NCI-H1092 (cell line): ENCODE measurements around the gene ZNF70.

Source experiments
- DNase-seq: peaks from one replicate; lab custom pipeline; 2025; lab: John Stamatoyannopoulos, UW

The ZNF70 gene

GRCh38 chr22:23779083-23779482, 28.2 kb upstream of the ZNF70 start:
- DNase-seq = no peak

DNA sequence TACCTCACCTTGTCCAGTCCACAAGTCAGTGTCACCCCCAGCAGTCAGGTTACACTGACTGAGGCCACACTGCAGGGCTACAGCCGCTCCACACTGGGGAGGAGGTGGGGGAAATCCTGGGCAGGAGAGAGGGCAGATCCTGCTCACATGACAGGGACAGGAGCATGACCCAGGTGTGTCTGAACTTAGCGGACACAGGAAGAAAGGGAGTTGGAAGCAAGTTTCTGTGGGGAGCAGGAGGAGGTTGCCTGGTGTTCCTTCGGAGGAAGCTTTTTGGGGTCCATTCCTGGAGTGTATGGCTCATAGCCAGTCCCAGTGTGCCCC, 27.6 kb upstream of the ZNF70 start:
- no peak for DNase-seq

DNA sequence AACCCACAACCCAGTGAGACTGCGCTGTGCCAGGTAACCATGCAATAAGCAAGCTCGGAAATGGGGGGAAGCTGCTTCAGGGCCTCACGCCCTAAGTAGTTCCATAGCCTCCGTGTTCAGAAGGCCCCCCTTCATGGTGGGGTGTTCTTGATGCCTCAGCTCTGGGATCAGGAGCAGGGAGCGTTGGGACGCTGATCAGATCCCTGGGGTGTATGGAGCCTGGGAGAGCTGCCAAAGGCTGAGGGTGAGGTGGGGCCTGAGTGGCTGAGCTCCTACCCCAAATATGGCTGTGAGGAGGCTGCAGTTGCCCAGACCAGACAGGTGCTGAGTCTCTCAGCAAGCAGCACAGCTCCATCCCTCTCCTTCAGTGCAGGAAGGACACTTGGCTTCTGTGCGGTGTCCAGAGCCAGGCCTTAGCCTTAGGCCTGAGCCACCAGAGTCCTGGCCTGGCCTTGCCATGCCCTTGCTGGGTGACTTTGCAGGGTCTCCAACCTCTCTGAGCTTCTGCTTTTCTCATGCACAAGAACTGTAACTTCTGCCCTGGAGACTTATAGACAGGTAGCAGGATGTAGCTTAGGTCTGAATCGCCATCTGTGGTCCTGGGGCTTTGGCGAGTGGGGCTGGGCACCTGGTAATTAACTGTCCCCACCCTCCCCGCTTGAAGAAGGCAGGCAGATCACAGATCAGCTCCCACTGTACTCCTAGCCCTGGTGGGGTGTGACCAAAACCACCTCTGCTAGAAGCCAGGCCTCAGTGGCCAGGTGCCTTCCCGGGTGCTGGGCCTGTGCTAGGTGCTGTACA, 27.1 kb upstream of the ZNF70 start:
- DNase-seq = peak; percentile 56

DNA sequence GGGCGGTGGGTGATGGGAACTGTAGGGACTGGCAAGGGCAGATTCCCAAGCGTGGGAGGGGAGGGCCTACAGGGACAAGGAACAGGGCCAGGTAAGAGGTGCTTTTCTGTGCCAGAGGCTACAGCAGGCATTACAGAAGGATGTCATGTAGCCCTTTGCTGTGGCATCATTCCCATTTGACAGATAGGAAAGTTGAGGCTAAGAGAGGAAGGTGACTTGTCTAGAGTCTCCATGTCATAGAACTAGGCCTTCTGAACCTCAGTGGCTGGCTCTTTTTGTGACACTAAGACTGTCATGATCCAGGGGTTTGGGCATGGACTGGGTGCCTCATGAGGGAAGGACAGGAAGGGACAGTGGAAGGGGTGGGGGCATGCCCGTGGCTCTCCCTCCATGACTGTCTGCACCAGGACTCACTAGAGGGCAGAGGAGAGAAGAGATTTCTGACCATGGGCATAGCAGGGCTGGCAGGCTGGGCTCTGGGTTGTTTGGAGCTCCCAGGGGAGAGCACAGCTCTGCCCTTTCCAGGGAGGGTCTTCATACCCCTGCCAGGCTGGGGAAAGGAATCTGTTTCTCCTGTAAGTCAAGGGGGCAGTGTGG, 25.0 kb upstream of the ZNF70 start:
- no peak for DNase-seq

DNA sequence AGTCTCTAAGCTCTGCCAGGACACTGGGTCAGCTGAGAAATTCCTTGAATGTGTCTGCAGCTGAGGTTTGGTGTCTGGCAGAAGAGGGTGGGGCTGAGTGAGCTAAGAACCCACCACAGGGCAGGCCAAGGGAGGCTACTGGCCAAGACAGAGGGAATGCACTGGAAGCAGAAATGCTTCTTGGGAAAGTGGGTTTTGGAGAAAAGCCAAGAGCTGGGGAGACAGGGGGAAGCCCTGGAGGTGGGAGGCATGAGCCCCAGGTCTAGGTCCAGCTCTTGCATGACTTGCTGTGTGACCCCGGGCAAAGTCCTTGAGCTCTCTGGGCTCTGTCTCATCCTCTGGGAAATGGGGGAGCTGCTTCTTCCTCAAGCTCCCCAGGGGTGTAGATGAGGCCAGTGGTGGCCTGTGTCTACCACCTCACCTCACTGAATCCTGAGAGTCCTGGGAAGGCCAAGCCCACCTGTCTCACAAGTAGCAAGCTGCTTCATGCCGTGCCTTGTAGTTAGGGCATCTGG, 24.1 kb upstream of the ZNF70 start:
- no peak for DNase-seq

GRCh38 chr22:23774114-23774921, 23.4 kb upstream of the ZNF70 start:
- DNase-seq = no peak

DNA sequence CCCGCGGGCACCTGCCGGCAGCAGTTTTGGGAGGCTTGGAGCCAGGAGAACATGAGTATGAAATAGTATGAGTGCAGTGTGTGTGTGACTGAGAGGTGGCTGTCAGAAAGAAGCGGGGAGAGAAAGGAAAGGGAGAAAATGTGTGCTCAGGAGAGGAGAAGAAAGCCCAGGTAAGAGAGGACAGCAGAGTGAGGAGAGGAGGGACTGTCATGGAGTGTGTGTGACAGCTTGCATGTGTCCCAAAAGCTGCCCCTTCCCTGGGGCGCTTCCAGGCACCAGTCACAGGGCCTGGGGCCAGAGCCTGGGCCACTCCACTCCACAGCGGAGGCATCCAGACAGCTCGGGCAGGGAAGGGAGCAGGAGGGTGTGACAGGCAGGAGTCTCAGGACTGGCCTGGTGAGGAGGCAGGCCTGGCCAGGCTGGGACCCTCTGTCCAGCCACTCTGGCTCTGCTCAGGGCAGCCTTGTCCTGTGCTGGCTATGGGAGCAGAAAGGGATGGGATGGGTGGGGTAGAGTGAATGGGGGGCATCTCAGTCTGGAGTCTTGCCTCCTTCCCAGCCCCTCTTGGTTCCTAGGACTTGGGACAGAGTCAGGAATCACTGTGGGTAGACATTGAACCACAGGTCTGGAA, 22.7 kb upstream of the ZNF70 start:
- DNase-seq = no peak

DNA sequence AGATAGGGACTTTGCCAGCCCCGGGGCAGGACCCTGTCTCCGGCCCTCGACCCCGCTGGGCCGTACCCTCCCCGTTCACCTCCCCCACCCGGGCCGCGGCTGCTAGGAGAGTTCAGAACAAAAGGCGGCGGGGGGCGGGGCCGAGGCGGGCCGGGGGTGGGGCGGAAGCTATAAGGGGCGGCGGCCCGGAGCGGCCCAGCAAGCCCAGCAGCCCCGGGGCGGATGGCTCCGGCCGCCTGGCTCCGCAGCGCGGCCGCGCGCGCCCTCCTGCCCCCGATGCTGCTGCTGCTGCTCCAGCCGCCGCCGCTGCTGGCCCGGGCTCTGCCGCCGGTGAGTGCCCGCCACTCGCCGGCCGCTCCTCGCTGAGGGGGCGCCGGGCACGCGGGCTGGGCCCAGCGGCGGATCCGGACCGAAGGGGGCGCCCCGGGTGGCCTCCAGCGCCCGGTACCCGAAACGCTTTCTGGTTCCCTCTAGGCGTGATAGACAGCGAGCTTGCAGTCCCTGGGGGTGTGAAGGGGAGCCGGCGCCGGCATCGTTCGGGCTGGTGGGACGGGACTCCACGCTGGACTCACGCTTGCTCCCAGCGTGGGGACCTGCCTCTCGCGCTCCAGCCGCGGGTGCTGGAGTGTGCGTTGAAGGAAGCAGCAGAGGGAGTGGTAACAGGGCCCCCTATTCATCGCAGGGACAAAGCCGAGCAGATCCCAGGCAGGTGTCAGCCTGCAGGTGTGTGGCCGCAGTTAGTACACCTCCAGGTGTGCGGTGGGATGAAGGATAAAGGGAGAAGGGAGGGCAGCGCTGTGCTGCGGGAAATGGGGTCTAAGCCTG, 21.9 kb upstream of the ZNF70 start, which contains the start of gene MMP11:
TSS of gene MMP11 (plus strand) at position 201 of the 825 bp plus-strand sequence. CDS start at position 223, 22 bp downstream.
- DNase-seq = peak; percentile 21

GRCh38 chr22:23772315-23772648, 21.4 kb upstream of the ZNF70 start:
- no peak for DNase-seq

DNA sequence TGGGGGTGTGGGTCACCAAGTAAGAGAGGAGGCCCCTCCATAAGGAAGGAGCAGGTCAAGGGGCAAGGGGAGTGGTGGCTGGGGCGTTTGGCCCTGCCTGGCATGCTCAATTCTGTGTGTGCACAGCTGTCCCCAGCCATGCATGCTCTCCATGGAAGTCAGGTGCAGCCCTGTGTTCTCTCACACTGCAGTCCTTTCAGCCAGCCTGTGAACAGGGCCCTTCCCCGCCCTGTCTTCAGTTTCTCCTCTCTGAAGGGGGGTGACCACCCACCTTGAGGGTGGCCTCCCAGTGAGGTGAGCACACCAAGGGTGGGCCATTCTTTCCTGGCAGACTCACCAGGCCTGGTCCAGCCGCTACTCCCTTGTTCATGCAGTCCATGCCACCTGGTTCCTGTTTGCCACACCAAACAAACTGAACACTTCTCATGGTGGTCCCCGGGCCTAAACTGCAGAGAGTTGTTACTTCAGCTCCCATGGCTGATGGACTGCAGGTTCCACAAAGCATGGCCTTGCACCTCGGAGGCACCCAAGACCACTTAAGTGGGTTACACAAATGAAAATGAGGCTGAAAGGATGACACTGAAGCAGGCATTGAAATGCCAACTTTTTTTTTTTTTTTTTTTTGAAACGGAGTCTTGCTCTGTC, 18.5 kb upstream of the ZNF70 start:
- no peak for DNase-seq

- peak; percentile 65 for DNase-seq
Observed at GRCh38 chr22:23767673-23768548, 17.0 kb upstream of the ZNF70 start, which contains the start of gene CHCHD10. Gene CHCHD10 (minus strand): TSS chr22:23767972. CDS start chr22:23767874, 98 bp downstream.

DNA sequence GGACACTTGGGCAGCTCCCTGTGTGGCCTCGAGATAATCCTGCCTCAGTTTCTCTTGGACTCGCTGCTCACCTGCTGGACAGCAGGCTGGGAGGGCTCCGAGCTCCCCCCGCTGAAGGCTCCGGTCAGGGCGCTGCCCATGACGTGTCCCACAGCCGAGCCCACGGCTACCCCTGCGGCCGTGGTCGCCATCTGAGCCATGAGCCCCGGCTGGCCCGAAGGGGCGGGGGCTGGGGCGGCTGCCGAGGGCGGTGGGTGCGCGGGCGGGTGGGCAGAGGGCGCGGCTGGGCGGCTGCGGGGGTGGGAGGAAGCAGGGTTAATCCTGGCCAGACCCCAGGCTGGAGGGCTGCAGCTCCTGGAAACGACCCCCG, 16.4 kb upstream of the ZNF70 start:
- no peak for DNase-seq

DNA sequence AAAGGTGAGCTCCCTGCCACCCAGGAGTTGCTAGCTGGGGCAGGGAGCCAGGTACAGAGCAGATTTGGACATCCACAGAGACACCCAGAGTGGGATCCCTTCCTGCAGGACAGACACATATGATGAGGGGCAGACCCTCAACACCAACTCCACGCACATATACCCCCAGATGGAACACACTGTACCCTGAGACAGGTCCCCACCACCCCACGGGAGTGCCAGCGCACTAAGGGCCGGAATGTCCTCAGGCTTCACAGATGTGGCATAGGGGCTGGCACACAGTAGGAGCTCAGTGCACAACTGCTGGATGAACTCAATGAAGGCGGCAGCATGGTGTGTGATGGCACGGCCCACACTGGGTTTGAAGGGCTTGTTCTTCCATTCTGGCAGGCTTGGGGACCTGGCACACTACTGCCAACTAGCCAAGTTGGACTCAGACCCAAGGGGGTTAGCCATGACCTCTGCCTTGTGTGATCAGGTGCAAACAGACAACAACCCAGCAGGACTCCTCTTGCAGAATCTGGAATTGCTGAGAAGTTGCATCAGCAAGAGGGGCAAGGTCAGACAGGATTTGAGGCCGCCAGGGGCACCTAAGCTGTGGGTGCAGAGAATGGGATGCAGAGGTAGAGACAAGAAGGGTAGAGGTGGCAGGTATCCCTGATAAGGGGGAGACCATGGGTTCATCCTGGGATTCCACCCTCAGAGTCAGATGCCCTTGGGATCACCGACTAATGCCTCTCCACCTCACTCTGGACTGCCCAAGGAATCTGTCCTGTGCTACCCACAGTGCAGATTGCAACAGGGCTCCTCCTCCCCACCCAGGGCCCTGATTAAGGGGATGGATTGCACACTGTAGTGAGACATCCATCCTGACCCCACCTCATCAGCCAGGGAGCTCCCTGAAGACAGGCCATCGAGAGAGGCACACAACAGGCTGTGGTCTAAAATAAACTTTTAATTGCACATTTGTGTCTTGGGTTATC, 14.3 kb upstream of the ZNF70 start:
- DNase-seq = no peak

DNA sequence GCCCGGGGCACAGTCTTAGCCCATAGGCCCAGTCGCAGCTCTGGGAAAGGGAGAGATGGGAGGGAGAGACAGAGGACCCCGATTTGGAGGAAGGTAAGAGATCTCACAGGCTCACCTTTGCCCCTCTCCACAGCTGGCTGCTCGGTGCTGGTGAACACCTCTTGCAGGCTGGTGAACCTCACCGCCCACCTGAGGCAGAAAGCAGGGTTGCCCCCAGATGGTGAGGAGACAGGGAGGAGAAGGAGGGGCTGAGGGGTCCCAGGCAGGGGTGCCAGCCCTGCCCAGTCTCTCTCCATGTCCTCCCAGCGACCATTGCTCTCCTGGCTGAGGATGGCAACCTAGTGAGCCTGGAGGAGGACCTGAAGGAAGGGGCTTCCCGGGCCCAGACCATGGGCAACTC, 13.0 kb upstream of the ZNF70 start:
- DNase-seq = no peak

- DNase-seq = no peak
Observed at GRCh38 chr22:23763579-23763945, 12.7 kb upstream of the ZNF70 start.

DNA sequence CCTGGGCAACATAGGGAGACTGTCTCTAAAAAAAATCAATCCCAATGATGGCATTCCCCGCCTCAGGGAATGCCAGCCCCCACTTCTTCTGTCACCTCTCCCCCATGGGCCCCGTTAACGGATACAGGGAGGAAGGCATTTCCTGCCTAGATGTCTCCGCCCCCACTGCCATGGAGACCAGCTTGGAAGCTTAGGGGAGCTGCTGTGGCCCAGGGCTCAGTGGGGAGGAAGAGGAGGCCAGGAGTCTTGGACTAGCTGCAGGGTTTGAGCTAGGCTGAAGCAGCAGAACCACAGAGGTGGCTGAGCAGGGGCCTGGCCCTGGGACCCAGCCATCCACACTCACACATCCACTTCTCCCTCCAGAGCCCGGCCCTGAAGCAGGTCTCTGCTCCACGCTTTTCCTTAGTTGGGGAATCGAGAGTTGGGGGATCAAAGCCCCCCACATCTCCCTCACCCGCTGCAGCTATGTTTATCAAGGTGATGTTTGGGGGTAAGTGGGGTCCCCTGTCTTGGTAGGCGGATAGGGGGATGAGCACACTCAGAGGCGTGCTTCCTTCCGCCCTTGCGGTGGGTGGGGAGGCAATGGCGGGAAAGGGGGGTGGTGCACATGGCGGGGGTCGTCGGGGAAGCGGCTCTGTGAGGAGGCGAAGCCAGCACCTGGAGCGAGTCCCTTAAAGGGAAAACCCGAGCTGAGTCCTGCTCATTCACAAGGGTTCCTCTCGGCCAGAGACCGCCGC, 12.1 kb upstream of the ZNF70 start, which contains the start of gene C22orf15:
TSS of gene C22orf15 (plus strand) at position 149 of the 737 bp plus-strand sequence. CDS start at position 466, 317 bp downstream.
- no peak for DNase-seq

DNA sequence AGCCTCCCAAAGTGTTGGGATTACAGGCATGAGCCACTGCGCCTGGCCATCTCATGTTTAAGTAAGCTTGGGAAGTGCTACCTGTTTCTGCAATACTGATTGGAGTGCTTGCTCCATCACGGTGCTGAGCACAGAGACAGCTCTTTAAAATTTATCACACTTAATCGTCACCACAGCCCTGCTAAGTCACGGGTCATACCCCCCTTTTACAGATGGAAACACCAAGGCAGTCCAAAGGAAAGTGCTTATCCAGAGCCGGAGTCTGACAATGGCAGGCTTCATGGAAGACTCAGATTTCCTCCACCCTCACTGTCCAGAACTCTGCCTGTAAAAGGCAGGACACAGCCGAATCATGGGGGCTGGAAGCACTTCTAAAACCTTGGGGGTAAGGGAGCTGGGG, 9.1 kb upstream of the ZNF70 start:
- no peak for DNase-seq

DNA sequence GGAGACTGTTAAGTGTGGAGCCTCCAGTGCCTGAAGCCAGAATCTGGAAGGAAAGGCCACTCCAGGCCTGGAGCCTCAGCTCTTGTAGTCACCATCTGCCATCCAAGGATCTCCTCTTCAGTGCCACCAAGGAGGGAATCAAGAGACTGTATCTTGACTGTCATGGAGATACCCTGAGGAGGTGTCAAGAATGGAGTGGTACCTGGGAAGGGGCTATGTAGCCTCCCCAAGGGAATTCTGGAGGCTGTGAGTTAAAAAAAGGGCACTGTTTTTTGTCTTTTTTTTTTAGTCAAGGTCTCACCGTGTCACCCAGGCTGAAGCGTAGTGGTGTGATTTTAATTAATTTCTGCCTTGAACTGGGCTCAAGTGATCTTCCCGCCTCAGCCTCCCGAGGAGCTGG, 8.7 kb upstream of the ZNF70 start:
- no peak for DNase-seq
